GOT3 (cell line): ENCODE measurements around the gene MYLK.

Source experiments
- DNase-seq: peaks from one replicate; lab custom pipeline; 2025; ENCODE audit warnings: mixed read lengths; lab: John Stamatoyannopoulos, UW

The MYLK gene

DNA sequence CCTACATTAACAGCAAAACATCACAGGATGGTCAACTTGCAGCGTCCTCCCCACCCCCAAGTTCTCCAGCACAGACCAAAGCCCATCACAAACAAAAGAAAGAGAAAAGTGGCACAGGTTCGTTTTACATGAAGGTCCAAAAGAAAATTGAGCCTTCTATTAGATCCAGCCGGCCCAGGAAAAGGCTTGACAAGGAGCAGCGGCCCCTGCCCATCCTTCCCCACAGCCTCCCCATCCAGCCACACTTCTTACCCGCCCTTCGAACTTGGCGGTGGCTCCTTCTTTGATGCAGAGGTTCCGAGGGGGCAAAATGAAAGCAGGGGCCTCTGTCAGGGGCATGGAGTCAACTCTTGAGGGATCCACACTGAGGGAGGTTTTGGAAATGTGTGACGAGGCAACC is 90.7 kb downstream of the MYLK start:
- no peak for DNase-seq

- DNase-seq, result no peak
Measured at GRCh38 chr3:123792473-123793201, 91.5 kb downstream of the MYLK start.

DNA sequence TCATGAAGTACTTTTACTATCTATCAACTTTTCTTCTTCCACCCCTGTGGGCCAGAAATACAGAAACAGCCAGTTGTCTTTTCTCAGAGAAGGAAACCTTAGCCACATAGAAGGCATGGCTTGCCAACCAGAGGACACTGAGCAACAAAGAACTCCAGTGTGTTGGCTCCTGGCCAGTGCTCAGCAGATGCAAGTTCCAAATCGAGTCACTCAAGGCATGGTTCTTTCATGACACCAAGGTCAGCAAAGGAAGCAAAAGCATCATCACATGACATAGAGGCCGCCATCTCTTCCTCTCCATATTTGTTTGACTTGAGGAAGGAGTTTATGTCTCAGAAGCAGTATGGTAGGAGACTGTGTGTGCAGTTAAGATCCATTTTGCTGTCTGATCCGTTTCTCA is 92.2 kb downstream of the MYLK start:
- no peak for DNase-seq

- DNase-seq, result no peak
Measured at GRCh38 chr3:123791417-123791816, 92.7 kb downstream of the MYLK start.

- DNase-seq, result no peak
Measured at GRCh38 chr3:123791073-123791370, 93.1 kb downstream of the MYLK start.

GRCh38 chr3:123790254-123791072 is 93.7 kb downstream of the MYLK start:
- DNase-seq, result no peak

DNA sequence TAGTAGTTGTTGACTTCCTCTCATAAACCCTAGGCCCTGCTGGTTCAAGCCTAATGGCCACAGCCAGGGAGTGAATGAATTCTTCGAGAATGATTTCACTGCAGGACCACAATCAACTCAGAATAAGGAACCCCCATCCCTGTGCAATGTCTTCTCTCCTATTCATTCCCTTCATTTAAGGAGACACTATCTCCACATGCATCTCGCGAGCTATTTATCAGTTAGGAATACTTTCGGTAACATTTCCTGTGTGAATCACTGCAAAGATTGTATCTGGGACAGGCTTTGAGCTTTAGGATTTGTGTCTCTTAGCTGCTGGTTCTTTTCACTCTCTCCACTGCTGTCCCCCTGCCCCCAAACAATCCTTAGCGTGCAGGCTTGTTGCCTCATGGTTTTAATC is 94.4 kb downstream of the MYLK start:
- DNase-seq, result no peak

- no peak for DNase-seq
Measured at GRCh38 chr3:123789160-123789559, 95.0 kb downstream of the MYLK start.

DNA sequence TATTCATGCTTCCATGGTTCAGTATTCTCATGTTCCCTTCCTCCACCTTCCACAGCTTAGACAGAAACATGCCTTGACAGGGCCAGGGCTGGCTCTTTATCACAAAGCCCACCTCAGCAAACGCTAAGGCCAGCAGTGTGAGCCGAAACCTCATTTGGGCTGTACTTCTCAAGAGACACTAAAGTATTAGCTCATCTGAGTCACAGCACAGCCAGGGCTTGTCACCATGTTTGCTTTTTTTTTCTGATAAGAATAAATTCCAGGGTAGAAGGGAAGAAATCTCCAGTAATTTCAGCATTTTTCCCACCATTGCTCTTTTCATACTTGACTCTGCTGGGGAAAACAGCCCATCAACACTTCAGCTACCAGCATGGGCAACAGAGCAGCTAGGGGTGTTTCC is 95.4 kb downstream of the MYLK start:
- no peak for DNase-seq

GRCh38 chr3:123787133-123787532 is 97.0 kb downstream of the MYLK start:
- DNase-seq, result no peak

DNA sequence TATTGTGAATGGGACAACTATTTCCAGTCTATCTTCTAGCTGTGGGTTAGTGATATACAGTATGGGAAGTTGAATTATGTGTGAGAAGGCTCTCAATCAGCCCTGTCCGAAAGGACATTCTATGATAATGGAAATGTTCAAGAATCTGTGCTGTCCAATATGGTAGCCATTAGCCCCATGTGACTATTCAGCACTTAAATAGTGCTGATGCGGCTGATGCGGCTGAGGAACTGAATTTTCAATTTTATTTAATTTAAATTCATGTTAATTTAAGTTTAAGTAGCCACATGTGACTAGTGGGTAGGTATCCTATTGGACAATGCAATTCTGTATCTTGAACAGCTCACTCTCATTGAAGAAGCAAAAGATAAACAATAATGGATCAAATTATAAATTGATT is 98.5 kb downstream of the MYLK start:
- no peak for DNase-seq

GRCh38 chr3:123783811-123784210 is 100.3 kb downstream of the MYLK start:
- no peak for DNase-seq

- DNase-seq, result no peak
Measured at GRCh38 chr3:123783050-123783689, 101.0 kb downstream of the MYLK start.

- DNase-seq, result no peak
Measured at GRCh38 chr3:123782488-123782887, 101.6 kb downstream of the MYLK start.

- no peak for DNase-seq
Measured at GRCh38 chr3:123781571-123782275, 102.4 kb downstream of the MYLK start.

- DNase-seq, result no peak
Measured at GRCh38 chr3:123781138-123781537, 103.0 kb downstream of the MYLK start.

- no peak for DNase-seq
Measured at GRCh38 chr3:123780656-123781055, 103.5 kb downstream of the MYLK start.

DNA sequence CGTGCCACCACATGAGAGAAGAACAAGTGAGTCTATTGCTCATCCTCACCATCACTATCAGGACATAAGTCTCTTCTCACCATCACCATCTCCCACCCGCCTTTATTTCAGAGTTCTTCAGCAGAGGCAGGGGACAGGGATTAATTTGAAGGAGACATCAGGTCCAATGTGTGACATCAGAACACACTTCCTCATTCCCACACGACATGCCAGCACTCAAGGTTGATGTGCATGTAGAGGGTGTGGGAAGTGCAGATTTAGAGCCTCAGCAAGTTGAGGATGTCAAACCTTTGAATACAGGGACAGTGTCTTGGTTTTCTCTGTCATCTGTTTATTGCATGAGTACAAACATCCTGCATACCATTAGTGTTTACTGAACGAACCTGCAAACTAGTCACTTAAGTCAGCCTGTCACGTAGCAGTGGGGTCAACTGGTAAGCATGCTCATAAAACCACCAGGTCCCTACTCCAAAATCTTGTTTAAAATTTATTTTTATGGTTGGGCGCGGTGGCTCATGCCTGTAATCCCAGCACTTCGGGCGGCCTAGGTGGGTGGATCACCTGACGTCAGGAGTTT is 104.4 kb downstream of the MYLK start:
- DNase-seq, result no peak

GRCh38 chr3:123778991-123779622 is 105.0 kb downstream of the MYLK start:
- DNase-seq, result no peak

GRCh38 chr3:123778525-123778924 is 105.6 kb downstream of the MYLK start:
- no peak for DNase-seq

- no peak for DNase-seq
Measured at GRCh38 chr3:123776071-123776782, 107.9 kb downstream of the MYLK start.
